GM18511 (cell line): Measurements from ENCODE around the gene STAC2.

ENCODE experiments used
- ATAC-seq: cut with Tn5 transposase; IDR thresholded peaks from one replicate; pipeline ENCODE4 v1.9.1; 2021; ENCODE audit warnings: mild to moderate bottlenecking, moderate library complexity; ENCODE audit not compliant: unreplicated experiment

Gene STAC2

DNA sequence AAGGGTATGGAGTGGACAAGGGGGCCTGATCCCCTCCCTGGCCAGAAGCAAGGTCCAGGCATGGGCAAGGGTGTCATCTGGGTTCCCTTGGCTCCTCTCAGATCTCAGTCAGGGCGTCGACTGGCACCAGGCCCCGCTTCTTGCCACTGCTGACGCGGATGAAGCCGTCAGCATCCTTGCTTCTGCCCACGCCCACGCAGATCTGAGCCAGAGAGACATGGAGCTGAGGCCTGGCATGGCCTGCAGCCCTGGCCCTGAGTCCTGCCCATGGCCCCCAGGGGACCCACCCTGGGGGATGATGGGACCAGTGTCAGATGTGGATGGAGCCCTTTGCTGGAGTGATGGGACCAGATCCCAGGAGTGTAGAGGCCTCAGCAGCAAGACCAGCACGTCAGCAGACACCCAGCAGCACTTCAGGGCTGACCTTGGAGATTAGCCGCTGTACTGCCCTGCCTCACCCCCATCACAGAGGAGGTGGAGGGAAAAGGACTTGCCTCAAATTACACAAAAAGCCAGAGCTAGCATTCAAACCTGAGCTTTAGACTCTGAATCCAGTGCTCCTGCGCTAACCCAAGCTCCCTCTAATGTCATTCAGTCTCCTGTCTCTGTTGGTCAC lies 13.4 kb downstream of the STAC2 start:
- no peak for ATAC-seq

DNA sequence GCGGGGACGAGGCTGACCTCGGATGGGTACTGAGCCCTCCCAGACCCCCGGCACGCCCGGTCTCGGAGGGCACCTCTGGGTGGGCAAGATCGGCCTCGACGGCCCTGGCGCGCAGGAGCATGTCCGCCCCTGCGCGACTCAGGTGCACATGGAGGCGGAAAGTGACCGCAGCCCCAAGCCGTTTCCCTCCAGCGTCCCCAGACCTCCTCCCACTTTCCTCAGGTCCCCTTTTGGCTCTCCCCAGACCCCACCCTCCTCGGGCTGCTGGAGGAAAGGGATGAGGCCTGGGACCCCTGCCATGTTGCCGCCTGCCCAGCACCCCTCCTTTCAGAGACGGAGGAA lies 15.7 kb downstream of the STAC2 start:
- no peak for ATAC-seq

DNA sequence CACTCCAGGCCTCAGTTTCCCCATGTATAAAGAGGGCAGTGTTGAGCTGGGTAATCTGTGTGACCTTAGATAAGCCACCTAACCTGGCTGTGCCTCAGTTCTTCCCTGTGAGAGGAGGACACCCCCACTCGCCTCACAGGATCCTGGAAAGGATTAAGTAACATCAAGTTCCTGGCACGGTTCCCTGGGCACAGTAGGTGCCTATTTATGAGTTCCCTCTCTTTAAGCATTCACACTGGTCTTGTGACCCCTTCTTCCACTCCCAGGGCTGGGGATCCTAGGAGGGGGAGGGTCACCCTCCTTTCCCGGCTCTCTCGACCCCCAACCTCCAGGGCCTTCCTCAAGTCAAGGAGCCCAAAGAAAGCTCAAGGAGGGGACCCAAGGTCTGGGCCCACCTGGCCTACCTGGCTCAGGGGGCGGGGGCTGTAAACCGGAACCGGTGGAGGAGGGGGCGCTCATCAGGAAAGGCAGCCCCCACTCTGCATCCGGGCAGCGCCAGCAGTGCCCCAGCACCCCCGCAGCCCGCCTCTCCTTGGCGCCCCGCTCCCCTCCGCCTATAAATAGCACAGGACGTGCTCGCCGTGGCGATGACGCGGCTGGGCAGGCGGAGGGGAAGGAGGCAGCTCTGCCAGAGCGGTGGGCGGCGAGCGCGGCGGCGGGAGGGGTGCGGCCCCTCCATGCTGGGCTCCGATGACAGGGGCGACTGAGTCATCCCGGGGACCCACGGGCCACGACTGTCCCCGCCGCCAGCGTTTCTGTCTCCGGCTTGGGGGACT lies 16.2 kb downstream of the STAC2 start:
- ATAC-seq = no peak

DNA sequence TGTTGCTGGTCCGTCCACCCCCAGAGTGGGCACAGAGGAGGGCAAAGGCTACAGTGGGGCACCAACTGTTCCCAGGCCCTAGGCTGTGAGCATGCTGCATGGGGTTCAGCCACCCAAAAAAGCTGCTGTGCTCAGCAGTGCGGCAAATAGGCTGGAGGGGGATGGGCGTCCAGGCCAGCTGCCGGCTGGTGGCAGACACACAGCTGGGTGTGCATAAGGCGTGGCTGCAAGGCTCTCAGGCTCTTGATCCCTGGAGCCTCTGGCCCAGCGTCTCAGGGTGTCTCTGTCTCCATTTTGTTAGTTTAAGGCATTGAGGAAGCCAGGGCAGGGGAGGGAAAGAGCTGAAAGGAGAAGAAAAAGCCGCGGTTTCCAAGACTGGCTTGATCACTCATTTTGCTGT lies 16.9 kb downstream of the STAC2 start:
- peak; percentile 71 for ATAC-seq

DNA sequence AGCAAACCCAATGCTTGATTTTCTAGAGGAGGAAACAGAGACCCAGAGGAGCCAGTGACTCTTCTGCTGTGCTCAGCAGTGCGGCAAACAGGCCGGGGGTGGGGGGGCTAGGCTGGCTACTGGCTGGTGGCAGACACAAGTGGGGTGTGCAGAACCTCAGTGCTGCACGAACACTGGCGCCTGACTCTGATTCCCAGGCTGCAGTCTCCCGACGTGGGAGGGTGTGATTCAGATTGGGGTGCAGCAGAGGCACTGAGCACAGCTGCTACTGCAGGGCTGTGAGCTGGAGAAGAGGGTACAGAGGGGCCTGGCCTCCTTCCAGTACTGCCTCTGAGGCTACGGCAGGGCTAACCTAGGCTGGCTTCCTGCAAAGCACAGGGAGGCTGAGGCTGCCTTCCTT lies 17.6 kb downstream of the STAC2 start:
- ATAC-seq = no peak

DNA sequence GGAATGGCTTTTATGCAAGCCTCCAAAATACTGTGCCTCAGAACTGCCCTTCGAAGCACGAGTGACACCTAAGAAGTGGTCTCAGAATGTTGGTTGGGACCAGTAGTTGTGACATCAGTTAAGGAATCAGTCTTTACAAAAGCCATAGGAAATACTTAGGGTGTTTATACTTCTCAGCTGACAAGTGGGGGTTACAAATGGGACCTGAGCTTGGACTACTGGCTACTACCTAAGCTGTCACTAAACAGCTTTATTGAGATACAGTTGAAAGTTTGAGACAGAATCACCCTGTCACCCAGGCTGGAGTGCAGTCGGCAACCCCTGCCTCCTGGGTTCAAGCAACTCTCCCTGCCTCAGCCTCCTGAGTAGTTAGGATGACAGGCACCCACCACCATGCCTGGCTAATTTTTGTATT lies 20.6 kb downstream of the STAC2 start:
- ATAC-seq = no peak

DNA sequence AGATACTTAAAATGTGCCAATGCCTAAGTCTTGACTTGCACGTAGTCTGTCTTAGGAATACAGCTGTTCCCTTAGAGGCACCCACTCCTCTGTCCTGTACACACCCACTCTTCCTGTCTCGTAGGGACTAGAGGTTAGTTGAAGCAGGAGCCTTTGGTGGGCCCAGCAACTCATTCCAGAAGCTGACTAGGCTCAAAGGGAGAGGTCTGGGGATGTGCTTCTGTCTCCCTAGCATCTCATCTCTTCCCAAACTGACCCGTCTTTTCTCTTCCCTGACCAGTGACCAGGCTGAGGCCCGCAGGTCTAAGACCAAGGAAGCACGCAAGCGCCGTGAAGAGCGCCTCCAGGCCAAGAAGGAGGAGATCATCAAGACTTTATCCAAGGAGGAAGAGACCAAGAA lies 21.5 kb downstream of the STAC2 start:
- no peak for ATAC-seq

DNA sequence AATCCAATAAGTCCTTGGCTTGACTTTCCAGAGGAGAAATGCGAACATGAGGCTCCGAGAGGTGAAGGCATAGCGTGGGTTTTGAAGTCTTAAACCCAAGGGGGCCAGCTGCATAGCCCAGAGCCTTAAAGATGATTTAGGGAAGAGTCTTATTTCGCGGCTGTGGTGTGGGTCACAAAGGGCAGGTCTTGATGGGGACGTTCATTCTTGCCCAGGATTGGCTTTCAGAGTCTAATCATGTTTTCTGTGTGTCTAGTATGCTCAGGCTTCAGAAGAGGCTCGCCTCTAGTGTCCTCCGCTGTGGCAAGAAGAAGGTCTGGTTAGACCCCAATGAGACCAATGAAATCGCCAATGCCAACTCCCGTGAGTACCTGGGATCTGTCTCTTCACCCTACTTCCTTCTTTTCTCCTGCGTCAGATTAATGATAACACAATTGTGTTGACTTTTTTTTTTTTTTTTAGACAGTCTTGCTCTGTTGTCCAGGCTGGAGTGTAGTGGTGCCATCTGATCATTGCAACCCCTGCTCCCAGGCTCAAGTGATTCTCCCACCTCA lies 24.7 kb downstream of the STAC2 start:
- no peak for ATAC-seq

DNA sequence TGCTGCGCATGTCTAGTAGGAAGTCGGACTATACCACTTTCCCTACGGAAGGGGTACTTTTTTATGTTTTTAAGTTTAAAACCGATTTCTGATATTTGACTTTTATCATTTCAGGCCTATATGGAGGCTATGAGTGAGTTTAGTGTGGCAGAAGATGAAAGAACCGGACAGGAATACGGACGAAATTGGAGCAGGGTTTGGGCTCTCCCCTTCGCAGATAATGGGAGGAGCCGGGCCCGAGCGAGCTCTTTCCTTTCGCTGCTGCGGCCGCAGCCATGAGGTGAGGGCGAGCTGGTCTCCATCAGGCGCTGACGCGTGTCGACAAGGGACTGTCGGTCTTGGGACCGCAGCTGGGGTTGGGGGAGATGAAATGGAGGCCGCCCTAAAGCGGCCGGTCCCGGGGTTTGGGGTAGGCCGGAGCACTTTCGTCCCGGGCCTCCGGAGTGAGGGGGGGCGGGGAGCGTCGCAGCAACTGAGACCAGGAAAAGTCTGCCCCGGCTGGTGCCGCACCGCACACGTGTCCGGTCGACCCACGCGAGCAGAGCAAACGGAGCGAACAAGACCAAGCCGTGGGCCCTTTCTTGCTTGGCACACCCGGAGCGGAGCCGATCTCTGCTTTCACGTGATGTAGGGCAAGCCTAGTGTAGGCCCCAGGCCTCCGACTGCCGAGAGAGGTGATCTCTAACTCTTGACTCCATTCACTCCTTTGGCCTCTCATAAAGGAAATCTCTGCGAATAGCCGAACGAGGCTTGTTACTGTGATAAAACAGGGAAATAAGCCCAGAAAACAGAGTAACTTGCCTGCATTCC lies 25.5 kb downstream of the STAC2 start, which contains the start of gene RPL19:
Gene RPL19, plus strand, starts transcription at position 214 of the 810 bp plus-strand sequence. Its CDS starts 62 bp downstream, at position 276.
- peak; percentile 72 for ATAC-seq

DNA sequence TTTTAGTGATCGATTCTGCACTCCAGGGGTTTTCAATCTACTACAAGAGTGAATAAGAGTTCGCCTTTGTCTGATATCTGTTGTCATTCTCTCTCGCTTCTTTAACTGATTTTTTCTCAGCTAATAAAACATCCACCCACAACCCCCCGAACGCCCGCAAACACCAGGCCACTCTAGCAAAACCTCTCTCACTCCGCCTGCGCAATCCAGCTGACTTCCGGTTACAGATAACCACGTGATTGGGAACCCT lies 26.0 kb downstream of the STAC2 start:
- ATAC-seq = peak; percentile 62

DNA sequence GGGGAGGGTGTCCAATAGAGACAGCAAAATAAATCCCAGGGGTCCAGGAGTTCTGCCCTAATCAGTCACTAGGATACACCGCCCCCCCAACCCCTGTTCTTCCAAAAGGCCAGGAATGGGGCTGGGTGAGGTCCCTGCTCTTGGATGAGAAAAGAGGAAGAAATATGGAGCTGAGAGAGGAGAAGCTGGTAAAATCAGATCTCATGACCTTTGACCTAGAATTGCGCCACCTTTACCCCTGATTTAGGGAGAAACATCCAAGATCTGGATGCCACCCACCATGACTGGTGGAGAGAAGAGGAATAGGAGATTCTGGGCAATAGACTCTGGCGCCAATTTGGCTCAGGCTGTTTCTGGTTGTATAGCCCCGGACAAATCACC lies 27.6 kb downstream of the STAC2 start:
- no peak for ATAC-seq

DNA sequence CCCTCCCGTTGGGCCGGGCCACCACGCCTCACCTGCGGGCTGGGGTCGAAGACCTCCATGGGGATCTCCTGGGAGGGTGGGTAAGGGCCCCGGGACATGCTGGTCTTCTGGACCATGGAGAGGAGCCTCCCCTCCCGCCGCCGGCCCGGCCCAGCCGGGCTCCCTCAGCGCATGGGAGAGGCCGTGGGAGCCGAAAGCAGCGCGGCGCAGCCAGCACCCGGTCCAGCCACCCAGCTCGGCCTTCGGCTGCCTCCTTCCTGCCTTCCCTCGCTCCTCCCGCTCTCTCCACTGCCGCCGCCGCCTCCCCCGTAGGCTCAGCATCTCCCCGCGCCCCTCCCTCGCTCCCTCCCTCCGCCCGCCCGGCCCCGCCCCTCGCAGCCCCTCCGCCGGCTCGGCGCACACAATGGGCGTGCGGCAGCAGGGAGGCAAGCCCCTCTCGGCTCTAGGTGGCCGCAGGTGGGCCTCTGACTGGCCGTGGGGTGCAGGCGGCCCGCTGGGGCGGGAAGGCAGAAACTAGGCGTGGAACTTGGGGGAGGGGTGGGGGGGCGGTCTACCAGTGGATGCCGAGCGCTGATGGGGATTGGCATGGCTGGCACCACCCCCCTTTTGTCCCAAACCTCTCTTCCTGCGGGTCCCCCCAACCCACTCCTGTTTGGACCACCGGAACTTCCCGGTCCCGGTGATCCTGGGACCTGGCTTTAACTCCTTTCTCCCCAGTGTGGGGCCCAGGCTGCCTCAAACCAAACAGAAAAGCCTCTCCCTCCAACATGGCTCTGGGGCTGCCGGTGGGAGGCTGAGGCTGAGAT lies 28.2 kb downstream of the STAC2 start, which contains the start of gene CACNB1:
Gene CACNB1, minus strand, starts transcription at position 290 of the 806 bp plus-strand sequence. Its CDS starts 174 bp downstream, at position 116.
- ATAC-seq = peak; percentile 42

DNA sequence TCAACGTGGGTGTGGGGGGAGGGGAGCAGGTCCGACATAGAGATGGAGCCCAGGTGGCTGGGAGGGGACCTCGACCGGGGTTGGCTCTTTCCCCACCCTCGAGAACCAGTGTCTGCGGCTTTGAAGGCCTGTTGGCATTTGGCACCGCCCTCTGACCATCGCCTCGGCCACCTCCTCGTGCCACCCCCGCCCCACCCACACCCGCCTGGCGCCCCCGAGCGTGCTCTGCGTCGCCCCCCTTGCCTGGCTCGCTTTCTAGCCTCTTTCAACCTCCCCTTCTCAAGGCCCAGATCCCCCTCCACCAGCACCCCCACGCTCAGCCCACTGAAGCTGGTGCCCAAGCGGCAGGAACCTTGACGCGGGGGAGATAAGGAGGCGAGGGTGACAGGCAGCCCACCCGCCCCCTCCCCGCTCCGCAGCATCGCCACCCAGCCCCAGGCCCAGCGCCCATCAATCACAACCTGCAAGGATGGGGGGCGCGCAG lies 28.9 kb downstream of the STAC2 start:
- no peak for ATAC-seq

DNA sequence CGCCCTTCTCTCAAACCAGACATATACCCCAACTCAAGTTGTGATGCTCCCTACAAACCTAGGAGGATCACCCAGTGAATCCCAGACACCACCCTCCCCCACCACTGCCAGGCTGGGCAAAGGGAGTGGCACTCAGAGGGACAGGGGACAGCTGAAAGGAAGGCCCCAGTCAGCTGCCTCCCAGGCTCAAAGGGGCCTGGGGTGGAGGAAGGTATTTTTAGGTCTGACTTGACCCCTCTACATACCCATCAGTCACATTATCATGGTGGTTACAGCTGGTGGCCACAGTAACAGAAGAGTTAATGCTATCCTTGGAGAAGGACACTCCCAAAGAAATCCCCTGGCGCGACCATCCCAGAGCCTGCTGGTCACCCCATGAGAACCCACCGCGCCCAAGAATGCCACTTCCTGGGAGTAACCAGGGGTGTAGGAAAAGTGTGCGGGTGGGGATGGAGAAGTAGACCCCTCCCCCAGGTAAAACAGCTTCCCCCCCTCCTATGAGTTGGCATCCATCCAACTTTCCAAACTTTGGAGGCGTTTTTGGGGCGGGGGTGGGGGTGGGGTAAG lies 29.4 kb downstream of the STAC2 start:
- ATAC-seq = no peak

DNA sequence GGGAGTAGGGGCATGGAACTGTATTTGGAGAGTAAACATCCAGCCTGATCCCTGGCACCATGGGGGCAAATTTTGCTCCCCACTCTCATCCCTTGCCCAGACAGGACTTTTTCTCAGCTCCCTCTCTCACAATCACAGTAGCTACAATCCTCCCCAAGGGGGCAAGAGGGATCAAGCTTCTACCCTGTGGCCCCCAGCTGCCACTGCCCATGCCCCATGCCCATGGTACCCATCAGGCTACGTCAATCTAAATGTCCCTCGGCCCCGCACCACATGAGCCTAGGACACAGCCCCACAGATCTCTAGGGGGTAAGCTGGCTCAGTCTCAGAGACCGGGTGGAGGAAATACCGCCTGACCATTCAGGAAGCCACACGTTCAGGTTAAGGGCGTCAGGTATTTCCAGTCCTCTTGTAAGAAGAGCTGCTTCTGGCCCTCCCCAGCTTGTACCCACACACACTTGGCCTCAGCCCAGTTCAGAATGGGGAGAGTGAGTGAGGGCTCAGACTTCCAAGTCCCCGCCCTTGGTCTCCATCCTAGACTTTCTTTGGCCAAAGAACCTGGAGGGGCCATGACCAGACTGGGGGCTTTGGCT lies 30.1 kb downstream of the STAC2 start:
- ATAC-seq = no peak

DNA sequence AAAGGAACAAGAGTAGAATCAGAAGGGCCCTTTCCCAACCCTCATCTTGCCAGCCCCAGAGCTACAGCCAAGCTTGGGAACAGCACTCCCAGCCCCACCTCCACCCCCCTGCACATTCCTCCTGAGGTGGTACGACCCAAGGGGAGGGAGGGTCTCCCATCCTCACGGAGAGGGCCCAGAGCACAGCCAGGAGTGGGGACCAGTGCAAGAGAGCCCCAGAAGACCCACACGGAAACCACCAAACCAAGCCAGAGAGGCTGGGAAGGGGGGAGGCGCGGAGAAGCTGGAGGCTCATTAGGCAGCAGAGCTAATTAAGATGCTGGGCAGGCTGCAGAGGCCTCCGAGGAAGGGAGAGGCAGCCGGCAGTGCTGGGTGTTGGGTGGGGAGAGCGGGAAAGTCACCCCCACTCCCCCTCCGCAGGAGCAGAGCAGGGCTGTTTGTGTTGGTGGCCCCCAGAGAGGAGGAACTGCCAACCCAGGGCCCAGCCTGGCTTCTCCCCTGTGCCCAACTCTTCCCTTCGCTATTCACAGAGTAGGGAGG lies 30.7 kb downstream of the STAC2 start:
- no peak for ATAC-seq

DNA sequence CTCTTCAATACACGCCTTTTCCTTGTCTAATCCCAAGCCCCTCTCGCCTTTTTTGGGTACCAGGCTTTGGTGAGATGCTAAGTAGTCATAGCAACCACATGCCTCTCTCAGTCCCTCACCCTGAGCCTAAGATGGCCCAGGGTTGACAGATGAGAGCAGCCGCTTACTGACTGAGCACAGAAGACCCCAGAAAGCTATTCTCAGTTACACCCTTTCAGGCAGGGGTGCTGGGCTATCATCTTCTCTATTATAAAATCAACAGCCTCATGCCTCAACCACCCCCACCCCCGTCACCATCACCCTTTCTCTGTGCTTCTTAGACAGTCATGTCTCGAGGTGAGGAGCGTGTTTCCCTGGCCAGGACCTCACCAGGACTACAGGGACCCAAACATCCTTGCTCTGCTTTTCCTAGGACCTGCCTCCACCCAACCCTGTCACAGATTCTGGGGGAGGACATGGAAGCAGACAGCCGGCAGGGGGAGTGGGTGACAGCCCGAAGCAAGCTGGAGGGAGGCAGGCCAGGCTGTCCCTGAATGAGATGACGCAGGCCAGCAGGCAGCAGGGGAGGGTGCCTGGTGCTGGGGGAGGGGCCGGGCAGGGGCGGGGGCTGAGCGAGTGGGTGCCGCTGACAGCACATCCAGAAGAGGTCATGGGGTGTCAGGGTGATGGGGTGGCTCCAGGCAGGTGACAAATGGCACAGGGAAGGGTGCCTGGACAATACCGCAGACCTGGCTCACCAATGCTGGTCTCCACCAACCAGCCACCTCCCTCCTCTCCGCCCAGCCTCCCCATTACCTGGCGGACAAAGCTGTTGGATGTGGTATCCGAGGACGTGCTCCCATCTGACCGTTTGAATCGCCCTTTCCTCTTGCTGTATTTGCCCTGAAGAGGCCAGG lies 31.4 kb downstream of the STAC2 start:
- no peak for ATAC-seq

DNA sequence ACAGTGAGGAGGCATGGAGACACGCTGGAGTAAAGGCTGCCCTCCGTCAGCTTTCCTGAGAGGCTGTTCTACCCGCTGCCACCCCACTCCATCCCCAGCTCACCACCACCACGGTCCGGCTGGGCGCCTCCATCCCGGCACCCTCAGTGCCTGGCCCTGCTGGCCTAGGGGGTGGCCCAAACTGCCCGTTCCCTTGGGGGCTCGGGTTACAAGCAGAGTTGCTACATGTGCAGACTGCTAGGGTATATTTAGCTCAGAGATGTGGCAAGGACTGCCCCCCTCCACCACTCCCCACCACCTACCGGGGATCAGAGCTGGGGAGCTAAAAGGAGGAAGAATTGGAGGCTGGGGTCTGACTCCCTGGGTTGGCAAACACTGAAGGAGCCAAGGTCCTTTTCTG lies 32.4 kb downstream of the STAC2 start:
- no peak for ATAC-seq

DNA sequence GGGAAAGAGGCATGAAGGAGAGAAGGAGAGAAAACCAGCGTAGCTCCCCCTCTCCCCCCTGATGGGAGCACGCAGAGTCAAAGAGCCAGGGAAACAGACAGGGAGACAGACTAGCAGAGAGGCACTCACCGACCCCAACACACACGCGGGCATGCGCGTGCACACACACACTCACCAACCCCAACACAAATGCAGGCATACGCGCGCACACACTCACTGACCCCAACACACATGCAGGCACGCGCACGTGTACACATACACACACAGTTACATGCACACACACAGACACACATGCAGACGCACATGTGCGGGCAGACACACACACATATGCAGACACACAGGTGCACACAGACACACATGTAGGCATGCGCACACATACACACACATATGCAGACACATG lies 32.8 kb downstream of the STAC2 start:
- no peak for ATAC-seq
